GM18526 (cell line): ENCODE measurements around the gene CUEDC1.

Experiments used
- POLR2A ChIP-seq: IDR thresholded peaks from 3 replicates; pipeline ENCODE4 v1.6.1; 2011; ENCODE audit not compliant: insufficient read length; ENCODE audit errors: extremely low read depth

The CUEDC1 gene

GRCh38 chr17:57889252-57889651 is 66.0 kb downstream of the CUEDC1 start:
- TF ChIP-seq POLR2A: no peak

GRCh38 chr17:57888311-57889216 is 66.6 kb downstream of the CUEDC1 start:
- no peak for TF ChIP-seq POLR2A

- no peak for TF ChIP-seq POLR2A
These were observed 68.1 kb downstream of the CUEDC1 start for GRCh38 chr17:57887161-57887560.

- no peak for TF ChIP-seq POLR2A
These were observed 69.2 kb downstream of the CUEDC1 start for GRCh38 chr17:57886020-57886419.

- no peak for TF ChIP-seq POLR2A
These were observed 69.9 kb downstream of the CUEDC1 start for GRCh38 chr17:57885148-57885915.

DNA sequence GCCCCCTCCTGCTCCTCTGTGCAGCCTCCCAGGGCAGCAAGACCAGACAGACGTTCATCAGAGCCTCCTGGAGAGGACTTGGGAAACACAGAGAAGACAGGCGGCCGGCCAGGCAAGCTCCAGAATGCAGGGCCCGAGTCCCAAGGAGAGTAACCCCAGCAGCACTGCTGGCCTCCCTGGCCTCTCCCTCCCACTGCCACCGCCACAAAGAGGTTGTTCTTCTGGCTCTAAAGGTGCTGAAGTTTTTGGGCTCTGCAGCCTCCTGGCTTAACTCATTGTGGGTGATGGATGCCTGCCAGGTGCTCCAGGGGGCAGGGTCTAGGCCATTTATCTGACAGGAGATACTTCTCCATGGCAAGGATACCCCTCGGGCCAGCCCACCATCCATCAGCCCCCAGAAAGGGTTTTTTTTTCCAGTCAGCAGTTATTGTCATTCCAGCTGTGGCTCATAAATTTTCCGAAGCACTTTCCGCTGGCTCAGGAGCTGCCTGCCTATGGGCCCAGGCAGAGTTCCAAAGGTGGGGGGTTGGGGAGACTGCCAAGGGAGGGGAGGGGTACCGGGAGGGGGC is 73.3 kb downstream of the CUEDC1 start:
- TF ChIP-seq POLR2A: no peak

- TF ChIP-seq POLR2A: no peak
These were observed 74.1 kb downstream of the CUEDC1 start for GRCh38 chr17:57881143-57881542.

DNA sequence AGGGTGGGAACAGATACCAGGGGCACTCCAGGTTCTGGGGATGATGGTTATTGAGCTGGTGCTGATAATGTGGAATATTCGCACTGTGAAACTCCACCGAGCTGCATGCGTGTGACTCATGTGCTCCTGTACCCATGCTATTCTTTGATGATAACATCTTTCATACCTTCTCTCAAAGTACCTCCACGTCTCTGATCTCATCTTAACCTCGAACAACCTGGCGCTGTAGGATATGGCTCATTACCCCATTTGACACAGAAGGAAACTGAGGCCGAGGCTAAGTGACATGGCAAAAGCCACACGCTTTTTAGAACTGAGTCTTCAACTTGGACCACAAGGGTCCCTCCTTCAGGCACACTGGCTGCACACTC is 75.1 kb downstream of the CUEDC1 start:
- no peak for TF ChIP-seq POLR2A

DNA sequence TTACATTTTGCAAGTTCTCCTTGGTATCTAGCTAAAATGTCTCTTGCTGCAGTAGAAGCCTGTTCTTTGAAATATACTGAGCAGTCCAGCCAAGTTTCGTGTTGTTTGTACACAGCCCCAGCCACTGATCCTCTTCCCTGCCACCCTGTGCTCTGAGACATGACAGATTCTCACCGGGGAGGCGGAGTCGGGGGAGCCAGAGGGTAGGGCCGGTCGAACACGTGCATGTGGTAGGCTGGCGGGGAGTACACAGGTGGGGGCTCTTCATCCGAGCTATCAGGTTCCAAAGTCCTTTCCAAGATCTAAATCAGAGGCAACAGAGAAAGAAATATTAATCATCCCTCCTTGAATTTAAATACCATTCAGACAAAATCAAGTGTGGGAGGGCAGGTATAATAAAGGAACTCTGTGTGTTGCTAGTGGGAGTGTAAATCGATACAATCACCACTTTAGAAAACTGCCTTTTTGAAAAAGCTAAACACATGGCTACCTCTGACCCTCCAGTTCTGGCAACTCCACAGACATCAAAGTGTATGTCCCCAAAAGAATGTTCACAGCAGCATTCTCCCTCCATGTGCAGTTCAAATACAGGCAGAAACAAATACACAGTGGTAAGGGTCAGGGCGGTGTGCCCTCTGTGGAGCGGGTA is 75.7 kb downstream of the CUEDC1 start:
- no peak for TF ChIP-seq POLR2A

- no peak for TF ChIP-seq POLR2A
These were observed 77.3 kb downstream of the CUEDC1 start for GRCh38 chr17:57877803-57878377.

GRCh38 chr17:57876866-57877237 is 78.4 kb downstream of the CUEDC1 start:
- TF ChIP-seq POLR2A: no peak

GRCh38 chr17:57876023-57876865 is 79.0 kb downstream of the CUEDC1 start:
- TF ChIP-seq POLR2A: no peak

DNA sequence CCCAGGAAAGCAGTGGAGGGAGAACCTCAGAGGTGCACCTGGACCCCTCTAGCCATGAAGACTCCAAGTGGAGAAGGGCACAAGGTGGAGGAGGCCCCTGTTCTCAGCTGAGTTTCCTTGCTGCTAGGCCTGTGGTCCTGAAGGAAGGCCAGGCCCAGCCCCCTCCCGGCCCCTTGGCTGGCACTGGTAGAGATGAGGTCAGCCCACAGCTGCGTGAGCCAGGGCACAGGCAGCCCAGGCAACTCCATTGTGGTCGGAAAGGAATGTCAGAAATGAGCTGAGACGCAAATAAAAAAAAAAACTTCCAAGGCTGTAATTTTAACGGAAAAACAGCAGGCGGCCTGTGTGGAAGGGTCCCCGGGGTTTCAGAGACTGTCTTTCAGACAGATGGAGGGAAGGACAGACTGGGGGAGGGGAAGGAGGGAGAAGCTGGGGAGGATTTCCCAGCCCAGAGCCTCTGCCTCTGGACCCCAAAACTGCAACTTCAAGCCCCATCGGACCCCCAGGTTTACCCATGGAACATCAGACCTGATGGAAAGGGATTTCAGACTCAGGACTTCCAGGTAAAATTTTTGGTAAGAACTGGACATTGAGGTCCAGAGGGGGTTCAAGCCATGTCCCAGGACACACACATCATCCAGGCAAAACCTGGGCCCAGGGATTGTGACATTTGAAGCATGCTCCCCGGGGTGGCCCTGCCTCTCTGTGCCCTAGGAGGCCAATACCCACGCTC is 79.8 kb downstream of the CUEDC1 start:
- no peak for TF ChIP-seq POLR2A
